NCI-H1436 (cell line): ENCODE measurements around the gene SH2D3C.

ENCODE experiments used
- DNase-seq: peaks from one replicate; lab custom pipeline; 2025; lab: John Stamatoyannopoulos, UW

SH2D3C gene

GRCh38 chr9:127738666-127739065 lies 39.8 kb downstream of the SH2D3C start:
- DNase-seq: no peak

GRCh38 chr9:127735530-127736185 lies 42.8 kb downstream of the SH2D3C start:
- DNase-seq: no peak

GRCh38 chr9:127734747-127735529 lies 43.5 kb downstream of the SH2D3C start, which contains the start of gene TOR2A:
Gene TOR2A (minus strand): TSS chr9:127735294. CDS start chr9:127735270, 24 bp downstream.
- peak; percentile 98 for DNase-seq

- DNase-seq: no peak
Measured at GRCh38 chr9:127734247-127734746, 44.2 kb downstream of the SH2D3C start.

GRCh38 chr9:127733614-127734013 lies 44.9 kb downstream of the SH2D3C start:
- DNase-seq: no peak

- DNase-seq: no peak
Measured at GRCh38 chr9:127732444-127732843, 46.0 kb downstream of the SH2D3C start.

- DNase-seq: no peak
Measured at GRCh38 chr9:127731938-127732337, 46.5 kb downstream of the SH2D3C start.

- no peak for DNase-seq
Measured at GRCh38 chr9:127730799-127731410, 47.6 kb downstream of the SH2D3C start.

GRCh38 chr9:127730262-127730661 lies 48.2 kb downstream of the SH2D3C start:
- no peak for DNase-seq

GRCh38 chr9:127729522-127730256 lies 48.8 kb downstream of the SH2D3C start:
- no peak for DNase-seq

GRCh38 chr9:127728808-127729207 lies 49.7 kb downstream of the SH2D3C start:
- no peak for DNase-seq

GRCh38 chr9:127726871-127727270 lies 51.6 kb downstream of the SH2D3C start:
- DNase-seq: no peak

GRCh38 chr9:127724012-127724411 lies 54.5 kb downstream of the SH2D3C start:
- DNase-seq: no peak

GRCh38 chr9:127723444-127723843 lies 55.0 kb downstream of the SH2D3C start:
- no peak for DNase-seq

- DNase-seq: no peak
Measured at GRCh38 chr9:127723013-127723412, 55.5 kb downstream of the SH2D3C start.

GRCh38 chr9:127722055-127722745 lies 56.3 kb downstream of the SH2D3C start:
- no peak for DNase-seq

GRCh38 chr9:127721391-127721821 lies 57.1 kb downstream of the SH2D3C start:
- no peak for DNase-seq

- DNase-seq: no peak
Measured at GRCh38 chr9:127720865-127721227, 57.6 kb downstream of the SH2D3C start.

- no peak for DNase-seq
Measured at GRCh38 chr9:127720031-127720864, 58.2 kb downstream of the SH2D3C start.

GRCh38 chr9:127717766-127718165 lies 60.7 kb downstream of the SH2D3C start:
- DNase-seq: no peak

- no peak for DNase-seq
Measured at GRCh38 chr9:127716412-127716811, 62.1 kb downstream of the SH2D3C start.
